Stimulated activated CD8-positive, alpha-beta memory T cell treated with anti-CD3 and anti-CD28 coated beads, Interleukin-12 subunit alpha, Interleukin-12 subunit beta, amount 100 ng/mL, for 4 hours (primary cell): ENCODE data around the gene FLVCR2.
A peak's percentile ranks its signal among the peaks of the same experiment; 100 is the strongest.

Experiments
- DNase-seq: peaks from one replicate; pipeline ENCODE4 v3.0.0-alpha.2; 2020; ENCODE audit warnings: low read depth

The FLVCR2 gene

DNA sequence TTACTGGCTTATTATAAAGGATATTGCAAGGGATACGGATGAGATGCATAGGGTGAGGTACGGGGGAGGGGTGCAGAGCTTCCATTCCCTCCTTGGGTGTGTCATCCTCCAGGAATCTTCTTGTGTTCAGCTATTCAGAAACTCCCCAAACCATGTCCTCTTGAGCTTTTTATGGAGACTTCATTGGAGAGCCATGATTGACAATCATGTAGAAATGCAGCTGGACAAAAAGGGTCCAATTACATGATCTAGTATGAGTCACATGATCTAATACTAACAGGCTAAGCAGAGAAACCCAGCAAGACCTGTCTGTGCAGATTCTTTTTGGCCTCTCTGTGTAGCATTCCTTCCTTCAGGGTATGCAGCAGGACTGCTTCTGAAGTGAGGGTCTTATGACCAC lies 23.9 kb upstream of the FLVCR2 start:
- DNase-seq, result no peak

DNA sequence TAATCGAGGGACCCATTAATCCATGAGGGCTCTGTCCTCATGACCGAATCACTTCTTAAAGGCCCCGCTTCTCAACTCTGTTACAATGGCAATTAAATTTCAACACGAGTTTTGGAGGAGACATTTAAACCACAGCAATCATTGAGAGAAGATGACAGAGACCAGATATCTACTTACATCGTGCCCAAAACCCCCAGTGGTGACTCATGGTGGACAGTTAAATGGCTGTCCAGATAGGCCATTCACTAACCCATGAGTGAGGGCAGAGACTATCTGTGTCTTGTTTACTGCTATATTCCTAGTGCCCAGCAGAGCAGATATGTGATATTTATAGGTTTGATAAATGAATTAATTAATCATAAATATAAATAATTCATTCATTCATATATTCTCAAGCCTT lies 20.0 kb upstream of the FLVCR2 start:
- no peak for DNase-seq

- no peak for DNase-seq
These were observed 19.4 kb upstream of the FLVCR2 start for GRCh38 chr14:75559045-75559444.

DNA sequence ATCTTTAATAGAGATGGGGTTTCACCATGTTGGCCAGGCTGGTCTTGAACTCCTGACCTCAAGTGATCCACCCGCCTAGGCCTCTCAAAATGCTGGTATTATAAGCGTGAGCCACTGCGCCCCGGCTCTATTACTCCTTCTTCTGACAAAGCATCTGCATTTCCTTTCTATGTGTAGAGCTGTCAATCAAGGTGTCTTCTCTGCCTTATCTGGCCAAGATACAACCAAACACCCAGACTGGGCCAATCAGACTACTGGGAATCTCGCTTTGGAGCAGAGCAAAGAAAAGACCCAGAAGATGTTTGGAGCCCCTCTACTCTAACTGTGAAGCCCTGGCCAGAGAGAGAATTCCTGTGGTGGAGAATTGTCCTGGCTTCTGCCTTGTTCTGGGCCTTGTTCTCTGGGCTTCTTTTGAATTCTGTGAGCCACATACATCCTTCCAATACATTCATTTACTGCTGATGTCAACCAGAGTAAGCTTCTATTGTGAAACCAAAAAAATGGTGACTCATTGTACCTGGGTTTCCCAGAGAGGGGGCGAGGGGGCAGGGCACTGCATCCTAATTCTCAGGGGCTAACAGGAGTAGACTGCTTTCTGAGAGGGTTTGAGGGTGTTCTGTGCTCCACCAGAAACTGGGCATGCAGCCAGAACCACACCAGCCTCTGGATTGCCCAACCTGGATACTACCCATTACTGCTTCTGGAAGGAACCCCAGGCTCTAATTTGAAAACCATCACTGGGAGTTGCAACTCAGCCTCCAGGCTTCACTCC lies 18.8 kb upstream of the FLVCR2 start:
- no peak for DNase-seq

DNA sequence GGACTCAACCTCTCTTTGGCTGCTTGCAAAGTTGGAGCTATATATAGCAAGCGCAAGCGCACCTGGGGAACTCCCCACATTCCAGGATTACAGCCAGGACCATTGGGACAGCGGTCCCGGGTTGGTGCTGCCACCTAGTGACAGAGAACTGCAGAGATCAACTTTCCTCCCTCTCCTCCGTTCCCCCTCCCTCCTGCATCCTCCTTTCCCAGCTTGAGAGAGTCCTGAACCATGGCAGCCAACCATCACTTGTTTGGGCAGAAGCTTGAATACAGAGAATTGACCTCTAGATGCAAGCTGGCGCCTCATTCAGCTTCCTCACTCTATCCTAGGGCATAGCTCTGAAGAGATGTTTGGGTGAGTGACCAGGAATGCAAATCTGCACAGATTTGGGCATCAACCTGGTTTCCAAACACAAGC lies 17.4 kb upstream of the FLVCR2 start:
- DNase-seq, result no peak

GRCh38 chr14:75562089-75562488 lies 16.3 kb upstream of the FLVCR2 start:
- no peak for DNase-seq

DNA sequence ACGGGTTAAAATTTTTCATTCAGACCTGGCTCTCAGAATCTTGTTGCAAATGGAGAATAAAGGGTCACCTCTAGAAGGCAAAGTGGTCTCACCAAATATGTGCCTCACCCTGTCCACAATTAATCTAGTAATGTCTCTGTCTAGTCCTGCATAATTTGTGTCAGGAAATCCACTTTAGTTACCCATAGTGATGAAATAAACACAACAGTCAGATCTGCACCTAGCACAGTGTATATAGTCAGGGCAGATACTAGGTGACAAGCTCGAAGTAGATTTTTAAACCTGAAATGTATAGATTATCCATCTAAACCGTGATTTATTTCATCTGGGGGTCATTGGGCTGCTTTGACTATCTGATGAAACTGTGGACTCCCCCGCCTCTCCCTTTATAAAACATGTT lies 15.9 kb upstream of the FLVCR2 start:
- DNase-seq, result no peak

GRCh38 chr14:75563931-75564330 lies 14.5 kb upstream of the FLVCR2 start:
- DNase-seq, result no peak

DNA sequence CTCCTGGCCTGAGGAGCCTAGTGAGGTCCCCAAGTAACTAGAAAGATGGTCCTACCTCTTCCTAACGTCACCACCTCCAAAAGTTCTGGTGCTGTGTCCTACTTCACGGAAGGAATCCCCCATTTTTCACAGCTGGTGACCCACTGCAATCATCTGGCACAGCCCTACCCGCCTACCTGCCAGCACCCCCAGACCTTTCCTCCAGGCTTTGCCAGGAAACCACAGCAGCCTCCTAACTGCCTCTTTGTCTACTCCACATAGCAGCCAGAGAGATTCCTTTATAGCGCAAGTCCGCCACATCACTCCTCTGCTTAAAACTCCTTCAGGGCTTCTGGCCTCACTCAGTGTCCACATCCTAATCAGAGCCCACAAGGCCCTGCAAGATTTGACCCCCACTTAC lies 13.4 kb upstream of the FLVCR2 start:
- DNase-seq, result no peak

GRCh38 chr14:75566321-75566720 lies 12.1 kb upstream of the FLVCR2 start:
- peak; percentile 54 for DNase-seq

DNA sequence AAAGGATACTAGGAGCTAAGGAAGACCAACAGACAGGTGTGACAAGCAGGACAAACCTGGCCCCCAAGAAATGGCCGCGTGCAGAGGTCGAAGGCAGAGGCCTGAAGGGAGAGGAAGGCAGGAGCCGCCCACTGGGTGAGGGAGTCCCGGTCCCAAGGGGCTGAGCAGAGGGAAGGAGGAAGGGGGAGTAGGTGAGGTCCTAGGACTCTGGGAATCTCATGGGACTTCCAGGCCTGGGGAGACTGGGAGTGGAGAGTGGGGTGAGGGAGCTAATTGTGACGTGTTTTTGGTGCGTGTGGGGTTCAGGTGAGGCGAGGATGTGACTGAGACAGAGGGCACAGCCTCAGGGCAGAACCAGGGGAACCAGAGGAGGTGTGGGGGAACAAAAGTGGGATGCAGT lies 11.7 kb upstream of the FLVCR2 start:
- no peak for DNase-seq

- DNase-seq, result no peak
These were observed 10.3 kb upstream of the FLVCR2 start for GRCh38 chr14:75568140-75568539.

- no peak for DNase-seq
These were observed 9.6 kb upstream of the FLVCR2 start for GRCh38 chr14:75568791-75569190.

DNA sequence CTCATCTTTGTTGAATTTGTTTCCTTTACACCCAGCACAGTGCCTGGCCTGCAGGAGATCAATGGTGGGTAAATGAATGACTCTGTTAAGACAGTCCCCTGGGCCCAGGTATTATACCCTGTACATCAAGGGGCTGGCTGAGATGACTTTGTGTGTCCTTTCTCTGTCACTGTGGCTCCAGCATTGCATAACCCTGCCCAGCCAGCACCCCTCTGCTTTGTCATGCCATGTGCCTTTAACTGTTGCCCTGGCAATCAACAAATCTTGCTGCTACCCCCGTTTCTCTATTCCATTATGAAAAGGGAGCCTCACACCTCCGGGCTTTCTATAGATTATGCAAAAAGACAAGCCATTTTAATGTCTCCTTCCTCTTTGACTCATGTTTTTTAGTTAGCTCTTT lies 7.6 kb upstream of the FLVCR2 start:
- no peak for DNase-seq

DNA sequence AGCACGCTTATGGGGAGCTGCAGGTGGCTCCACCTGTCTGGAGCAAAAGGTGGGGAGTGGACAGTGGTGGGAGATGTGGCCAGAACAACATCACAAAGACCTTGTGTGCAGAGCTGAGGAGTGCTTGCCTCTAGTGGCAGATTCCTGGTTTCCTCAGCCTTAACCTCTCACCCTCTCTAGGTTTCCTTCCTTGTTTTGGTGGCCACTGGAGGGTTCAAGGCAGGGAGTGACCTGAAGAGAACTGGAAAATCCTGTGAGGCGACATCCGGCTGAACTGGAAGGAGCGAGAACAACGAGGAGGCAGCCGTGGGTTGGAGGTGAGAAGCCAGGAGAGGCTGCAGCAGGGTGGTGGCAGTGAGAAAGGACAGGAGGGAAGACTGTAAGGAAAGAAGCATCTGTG lies 6.3 kb upstream of the FLVCR2 start:
- DNase-seq, result no peak

- no peak for DNase-seq
These were observed 1.3 kb upstream of the FLVCR2 start for GRCh38 chr14:75577090-75577489.

DNA sequence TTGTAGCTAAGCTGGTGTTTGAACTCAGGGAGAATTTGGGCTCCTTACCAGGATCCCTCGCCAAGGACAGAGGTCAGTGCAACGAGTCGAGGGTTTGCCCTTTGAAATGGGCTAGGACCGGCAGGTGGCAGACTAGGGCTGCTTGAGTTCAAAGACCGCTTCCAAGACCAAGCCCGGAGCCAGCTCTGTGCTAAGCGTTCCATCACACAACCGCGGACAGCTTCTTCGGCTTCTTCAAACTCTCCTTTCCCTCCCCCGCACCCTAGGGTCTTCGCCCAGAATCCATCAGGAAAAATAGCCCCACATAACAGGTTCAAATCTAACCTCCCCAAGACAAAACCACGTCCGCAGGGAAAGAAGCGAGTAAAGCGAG lies 705 bp upstream of the FLVCR2 start:
- DNase-seq, result peak; percentile 44

GRCh38 chr14:75578786-75579337 lies 442 bp downstream of the FLVCR2 start:
- no peak for DNase-seq

DNA sequence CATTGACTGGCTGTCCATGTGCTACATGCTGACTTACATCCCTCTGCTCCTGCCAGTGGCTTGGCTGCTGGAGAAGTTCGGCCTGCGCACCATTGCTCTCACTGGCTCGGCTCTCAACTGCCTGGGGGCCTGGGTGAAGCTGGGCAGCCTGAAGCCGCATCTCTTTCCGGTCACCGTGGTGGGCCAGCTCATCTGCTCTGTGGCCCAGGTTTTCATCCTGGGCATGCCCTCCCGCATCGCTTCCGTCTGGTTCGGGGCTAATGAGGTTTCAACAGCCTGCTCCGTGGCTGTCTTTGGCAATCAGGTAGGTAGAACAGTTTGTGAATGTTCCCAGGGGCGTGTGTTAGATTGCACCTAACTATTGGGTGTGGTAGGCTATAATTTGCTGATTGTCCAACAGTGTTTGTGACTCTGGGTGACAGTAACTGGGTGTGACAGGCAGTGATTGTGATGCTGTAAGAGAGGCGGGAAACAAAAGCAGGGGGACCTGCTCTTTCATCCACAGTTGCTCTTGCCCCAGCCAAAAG lies 981 bp downstream of the FLVCR2 start:
- no peak for DNase-seq

GRCh38 chr14:75579882-75580281 lies 1.5 kb downstream of the FLVCR2 start:
- no peak for DNase-seq

DNA sequence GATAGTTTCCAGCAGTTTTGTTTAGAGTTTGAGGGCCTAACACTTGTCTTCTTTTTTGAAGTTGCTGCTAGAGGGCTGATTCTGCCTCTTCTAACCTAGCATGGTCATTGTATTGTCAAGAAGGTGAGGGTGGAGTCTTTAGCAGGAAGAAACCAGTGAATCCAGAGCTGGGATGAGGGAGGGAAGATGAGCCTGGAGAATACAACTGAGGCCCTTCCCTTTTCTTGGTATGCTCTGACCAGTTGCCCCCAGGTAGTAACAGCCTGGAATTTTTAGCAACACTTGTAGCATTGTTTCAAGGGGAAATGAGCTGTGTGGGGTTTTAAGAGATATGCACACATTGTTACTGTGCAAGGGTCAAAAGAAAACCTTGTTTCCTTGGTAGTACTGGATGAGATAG lies 9.0 kb downstream of the FLVCR2 start:
- no peak for DNase-seq

DNA sequence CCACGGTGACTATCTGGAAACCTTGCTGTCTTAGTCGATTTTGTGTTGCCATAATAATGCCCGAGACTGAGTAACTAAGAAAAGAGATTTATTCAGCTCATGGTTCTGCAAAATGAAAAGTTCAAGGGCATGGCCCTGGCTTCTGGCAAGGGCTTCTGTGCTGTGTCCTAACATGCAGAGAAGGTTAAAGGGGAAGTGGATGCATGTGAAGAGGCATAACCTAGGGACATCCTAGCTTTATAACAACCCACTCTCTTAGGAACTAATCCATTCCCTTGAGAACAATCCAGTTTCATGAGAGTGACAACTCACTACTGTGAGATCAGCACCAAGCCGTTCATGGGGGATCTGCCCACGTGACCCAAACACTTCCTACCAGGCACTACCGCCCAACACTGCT lies 11.5 kb downstream of the FLVCR2 start:
- DNase-seq, result no peak

DNA sequence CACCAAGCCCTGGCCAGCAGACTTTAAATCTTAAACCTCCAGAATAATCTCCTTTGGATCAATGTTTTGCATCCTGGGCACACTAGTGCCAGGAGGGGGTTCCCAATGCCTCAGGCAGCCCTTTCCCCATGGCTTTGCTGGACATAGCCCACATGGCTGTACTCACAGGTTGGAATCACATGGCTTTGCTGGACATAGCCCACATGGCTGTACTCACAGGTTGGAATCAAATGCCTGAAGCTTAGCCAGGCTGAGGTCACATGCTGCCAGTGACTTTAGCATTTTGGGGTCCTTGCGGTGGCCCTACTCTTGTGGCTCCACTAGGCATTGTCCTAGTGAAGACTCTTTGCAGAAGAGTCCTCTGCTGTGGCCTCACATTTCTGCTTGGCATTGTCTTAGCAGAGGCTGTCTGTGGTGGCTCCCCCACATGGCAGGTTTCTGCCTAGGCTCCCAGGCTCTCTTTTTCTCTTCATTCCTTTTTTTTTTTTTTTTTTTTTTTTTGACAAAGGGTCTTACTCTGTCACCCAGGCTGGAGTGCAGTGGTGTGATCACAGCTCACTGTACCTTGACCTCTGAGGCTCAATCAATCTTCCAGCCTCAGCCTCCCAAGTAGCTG lies 13.0 kb downstream of the FLVCR2 start:
- no peak for DNase-seq
